CD4-positive, alpha-beta T cell (primary cell): ENCODE results near the gene MAP7D3. TPM values are rescaled to one million over a fixed set of nuclear protein-coding genes. Genes with fewer than 3 reads are reported as not detected.
A peak's percentile ranks its signal among the peaks of the same experiment; 100 is the strongest.

Source experiments
- ATAC-seq: fragments of 200-7000 bp; cut with Tn5 transposase; one replicate; pipeline ENCODE4 v1.10.0; 2022; ENCODE audit warnings: mild to moderate bottlenecking; ENCODE audit not compliant: poor library complexity
- CTCF ChIA-PET: fragments of 350-600 bp; sonication (Branson Sonifier 250); formaldehyde crosslinking; loops from one replicate; lab custom pipeline; 2021; ENCODE audit warnings: antibody characterized with exemption, inconsistent platforms; lab: Charles Lee
- POLR2A ChIA-PET: fragments of 350-600 bp; sonication (Branson Sonifier 250); formaldehyde crosslinking; loops from one replicate; lab custom pipeline; 2021; ENCODE audit warnings: antibody characterized with exemption, inconsistent platforms; lab: Charles Lee
- DNase-seq, 14 experiments: peaks; one replicate each; pipeline ENCODE4 v3.0.0-alpha.2; 2013 to 2020; ENCODE audit warnings: mixed read lengths in 2 of 14
- H3K27ac ChIP-seq, 2 donors: one replicate each; pipeline versions ENCODE4 v1.5.1 to v1.7.0; 2013; ENCODE audit warnings: low read length in 2 of 2, low read depth in 1 of 2, mild to moderate bottlenecking in 1 of 2
- H3K27me3 ChIP-seq, 2 experiments: 1 replicate in 1 of 2; 2 replicates in 1 of 2; pipeline versions ENCODE4 v1.6.1 to v1.7.0; 2013; ENCODE audit warnings: low read length in 2 of 2, control low read depth in 1 of 2, mild to moderate bottlenecking in 1 of 2, moderate library complexity in 1 of 2; ENCODE audit not compliant: insufficient read depth in 2 of 2, control insufficient read depth in 1 of 2
- H3K36me3 ChIP-seq: one replicate; pipeline ENCODE4 v1.6.1; 2013; ENCODE audit warnings: low read length, control low read depth; ENCODE audit not compliant: insufficient read depth
- H3K4me1 ChIP-seq: one replicate; pipeline ENCODE4 v1.6.1; 2013; ENCODE audit warnings: low read length, control low read depth; ENCODE audit not compliant: insufficient read depth
- H3K4me3 ChIP-seq: one replicate; pipeline ENCODE4 v1.5.1; 2013; ENCODE audit warnings: mild to moderate bottlenecking, low read length, moderate library complexity
- H3K9me3 ChIP-seq, 2 experiments: 1 replicate in 1 of 2; 2 replicates in 1 of 2; pipeline versions ENCODE4 v1.6.1 to v1.7.0; 2013; ENCODE audit warnings: low read length in 2 of 2, mild to moderate bottlenecking in 2 of 2, control low read depth in 1 of 2, moderate library complexity in 1 of 2; ENCODE audit not compliant: control insufficient read depth in 1 of 2, insufficient read depth in 1 of 2
- H3K27ac Mint-ChIP-seq: one replicate; pipeline ENCODE4 v1.8.0; 2020; ENCODE audit warnings: mixed read lengths
- H3K27me3 Mint-ChIP-seq: one replicate; pipeline ENCODE4 v1.8.0; 2021; ENCODE audit warnings: mixed read lengths
- H3K36me3 Mint-ChIP-seq: one replicate; pipeline ENCODE4 v1.8.0; 2021; ENCODE audit warnings: low read depth, mixed read lengths
- H3K4me1 Mint-ChIP-seq: one replicate; pipeline ENCODE4 v1.8.0; 2021; ENCODE audit warnings: low read depth, mixed read lengths
- H3K4me3 Mint-ChIP-seq: one replicate; pipeline ENCODE4 v1.8.0; 2020; ENCODE audit warnings: mild to moderate bottlenecking, mixed read lengths
- H3K9me3 Mint-ChIP-seq: one replicate; pipeline ENCODE4 v1.8.0; 2020; ENCODE audit warnings: mixed read lengths
- CTCF ChIP-seq: fragments of 200-600 bp; IDR thresholded peaks from one replicate; pipeline ENCODE4 v1.8.0; 2022; ENCODE audit warnings: antibody characterized with exemption, mild to moderate bottlenecking
- intact Hi-C, 2 experiments: fragments of 100-400 bp; cut with DNase I in 1 of 2; cut with micrococcal nuclease in 1 of 2; formaldehyde crosslinking; loops; one replicate each; pipeline versions ENCODE4 v1.15.1 to v1.9.0; 2023 to 2025; cut with DNase I, micrococcal nuclease
- total RNA-seq, 174 experiments: library from RNA in 2 of 174; stranded (reverse) in 2 of 174; gene quantifications; one replicate each; pipeline ENCODE4 v1.2.3 and lab custom pipeline; 2021 to 2026

MAP7D3 gene
- total RNA-seq, 2 experiments from 2014 or later: 3.2 to 3.7 TPM

DNA sequence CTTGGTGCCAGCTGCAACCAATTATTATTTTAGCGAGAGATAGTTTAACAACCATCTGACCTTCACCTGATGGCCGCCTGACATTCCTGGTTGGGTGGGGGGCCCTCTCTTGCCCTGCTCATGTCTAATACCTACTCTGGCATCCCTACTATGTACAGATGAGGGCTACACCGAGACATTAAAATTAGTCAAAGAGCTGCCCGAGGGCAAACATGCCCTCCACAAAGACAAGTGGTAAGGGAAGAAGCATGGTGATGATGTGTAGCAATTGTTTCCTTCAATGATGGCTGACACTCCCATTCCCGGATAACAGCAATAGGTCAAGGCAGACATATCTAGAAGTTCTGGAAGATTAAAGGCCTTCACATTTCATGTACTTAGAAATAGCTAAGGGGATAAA, 49.6 kb downstream of the MAP7D3 start:
- intact Hi-C loops: loop anchor here in 1 of 2 experiments (5.0 to 10.0 kb wide), 2 partner anchors 63 to 174 kb away; no protein-coding TSS in a partner anchor
- H3K27ac Mint-ChIP-seq: no peak overlapping the region
- peaks cover 31% of the 10 kb centered on the region for H3K4me1 ChIP-seq
- ChIA-PET CTCF (no interaction called here), POLR2A (no interaction called here)
- H3K9me3 Mint-ChIP-seq: no peaks in the 10 kb centered on the region
- peaks cover 5% of the 10 kb centered on the region for H3K36me3 ChIP-seq
- H3K36me3 Mint-ChIP-seq: no peaks in the 10 kb centered on the region
- H3K4me3 Mint-ChIP-seq: no peak overlapping the region
- H3K27me3 ChIP-seq: no peaks in the 10 kb centered on the region
- no peaks in the 10 kb centered on the region for H3K9me3 ChIP-seq
- no peak for ATAC-seq
- no peak for DNase-seq
- peaks cover 41% of the 10 kb centered on the region for H3K4me1 Mint-ChIP-seq
- no peak for TF ChIP-seq CTCF
- no peak overlapping the region for H3K27ac ChIP-seq
- no peak overlapping the region for H3K4me3 ChIP-seq
- no peaks in the 10 kb centered on the region for H3K27me3 Mint-ChIP-seq

GRCh38 chrX:136200466-136200865, 50.7 kb downstream of the MAP7D3 start:
- H3K4me1 Mint-ChIP-seq: peaks cover 43% of the 10 kb centered on the region
- Histone ChIP-seq H3K9me3 (no peaks in the 10 kb centered on the region), H3K4me3 (no peak overlapping the region), H3K27me3 (no peaks in the 10 kb centered on the region), H3K27ac (no peak overlapping the region), H3K4me1 (peaks cover 24% of the 10 kb centered on the region), H3K36me3 (no peaks in the 10 kb centered on the region)
- intact Hi-C loops: loop anchor here in 1 of 2 experiments (5.0 to 10.0 kb wide), 2 partner anchors 64 to 173 kb away; no protein-coding TSS in a partner anchor
- H3K9me3 Mint-ChIP-seq: no peaks in the 10 kb centered on the region
- H3K27ac Mint-ChIP-seq: no peak overlapping the region
- no peak for ATAC-seq
- DNase-seq: peak in 3 of 14 experiments; percentile 31 to 40 (median 39)
- ChIA-PET CTCF (no interaction called here), POLR2A (no interaction called here)
- no peak overlapping the region for H3K4me3 Mint-ChIP-seq
- H3K27me3 Mint-ChIP-seq: no peaks in the 10 kb centered on the region
- H3K36me3 Mint-ChIP-seq: no peaks in the 10 kb centered on the region
- peak; percentile 21 for TF ChIP-seq CTCF

DNA sequence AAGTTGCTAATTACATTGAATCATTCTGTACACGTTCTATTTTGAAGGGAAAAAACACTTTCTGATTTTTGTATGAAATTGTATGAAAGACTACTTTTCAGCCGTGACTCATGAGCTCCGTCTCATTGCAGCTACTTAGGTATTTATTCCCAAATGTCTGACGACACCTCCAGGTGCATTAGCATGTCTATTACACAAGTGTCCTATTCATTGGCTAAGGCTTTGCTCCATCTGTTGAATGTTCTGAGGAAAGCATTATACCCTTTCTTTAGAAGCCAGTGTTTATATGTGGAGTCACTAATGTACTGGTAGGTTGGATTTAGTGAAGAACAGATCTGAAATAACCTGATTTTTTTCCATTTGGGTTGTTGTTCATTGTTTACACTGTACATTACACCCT, 51.8 kb downstream of the MAP7D3 start:
- TF ChIP-seq CTCF: no peak
- intact Hi-C loops: no loop called here
- peaks cover 32% of the 10 kb centered on the region for H3K4me1 Mint-ChIP-seq
- H3K4me3 ChIP-seq: no peak overlapping the region
- ChIA-PET POLR2A (no interaction called here), CTCF (no interaction called here)
- no peak overlapping the region for H3K4me3 Mint-ChIP-seq
- H3K36me3 Mint-ChIP-seq: no peaks in the 10 kb centered on the region
- no peaks in the 10 kb centered on the region for H3K36me3 ChIP-seq
- no peak for DNase-seq
- no peaks in the 10 kb centered on the region for H3K27me3 ChIP-seq
- H3K27ac Mint-ChIP-seq: no peak overlapping the region
- peaks cover 13% of the 10 kb centered on the region for H3K4me1 ChIP-seq
- ATAC-seq: no peak
- no peak overlapping the region for H3K27ac ChIP-seq
- H3K27me3 Mint-ChIP-seq: no peaks in the 10 kb centered on the region
- H3K9me3 Mint-ChIP-seq: no peaks in the 10 kb centered on the region
- no peaks in the 10 kb centered on the region for H3K9me3 ChIP-seq
